ENCODE data around the gene TPCN2.

GRCh38 chr11:69048694-69049489, at the start of gene TPCN2:
- TF ChIP-seq CTCF (IDR thresholded peaks at IDR 0.05; ENCODE audit: insufficient read depth, low read depth, low read length) (no peak), EZH2 (IDR thresholded peaks at IDR 0.05; ENCODE audit: insufficient read depth, low read length) (no peak)
